GM20431 (cell line): ENCODE results near the gene SHROOM2.
"Not testable (repeated sequence)": the region's sequence is repeated elsewhere in the genome, so short reads cannot be mapped to it uniquely, and the experiment has no call there.

ENCODE experiments used
- in situ Hi-C: fragments of 300-500 bp; cut with MseI, MboI; formaldehyde crosslinking; loops from one replicate; pipeline ENCODE4 v1.15.0; 2020; ENCODE audit warnings: low sequenced_read_pairs; ENCODE audit not compliant: unreplicated experiment

The SHROOM2 gene

DNA sequence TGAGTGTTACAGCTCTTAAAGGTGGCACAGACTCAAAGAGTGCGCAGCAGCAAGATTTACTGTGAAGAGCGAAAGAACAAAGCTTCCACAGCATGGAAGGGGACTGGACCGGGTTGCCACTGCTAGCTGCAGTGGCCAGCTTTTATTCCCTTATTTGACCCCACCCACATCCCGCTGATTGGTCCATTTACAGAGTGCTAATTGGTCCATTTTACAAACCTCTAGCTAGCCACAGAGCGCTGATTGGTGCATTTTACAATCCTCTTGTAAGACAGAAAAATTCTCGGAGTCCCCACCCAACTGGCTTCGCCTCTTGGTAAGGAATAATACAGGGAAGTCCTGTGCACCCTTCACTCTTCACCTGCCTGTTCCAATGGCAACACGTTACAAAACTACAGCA, 1.9 kb upstream of the SHROOM2 start:
- in situ Hi-C loops: no loop called here

DNA sequence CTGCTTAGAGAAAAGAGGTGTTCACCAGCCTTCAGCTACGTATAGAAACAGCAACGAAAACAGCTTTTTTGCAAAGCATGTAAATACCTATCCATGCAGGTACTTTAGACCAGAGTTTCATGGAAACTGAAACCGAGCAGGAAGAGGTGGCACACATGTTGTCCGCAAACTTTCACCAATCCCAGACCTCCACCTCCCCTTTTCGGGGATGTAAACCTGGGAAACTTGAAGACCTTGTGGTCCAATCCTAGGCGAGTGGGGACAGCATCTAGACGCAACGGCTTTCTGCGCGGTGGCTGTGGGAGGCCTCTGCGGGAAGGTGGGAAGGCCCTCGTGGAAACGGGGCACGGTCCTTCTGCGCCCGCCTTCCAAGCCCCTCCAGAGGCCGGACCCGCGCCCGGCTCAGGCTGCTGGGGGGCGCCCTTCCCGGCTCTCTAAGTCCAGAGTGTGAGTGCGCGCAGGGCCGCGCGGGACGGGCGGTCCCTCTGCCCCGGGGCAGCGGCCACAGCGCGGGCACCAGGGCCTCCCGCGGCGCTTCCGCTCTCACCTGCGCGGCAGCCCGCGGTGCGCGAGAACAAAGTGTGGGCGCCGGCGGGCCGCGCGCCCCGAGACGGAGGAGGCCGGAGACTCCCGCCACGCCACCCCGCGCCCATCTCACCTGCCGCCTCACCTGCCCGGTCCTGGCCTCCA, 830 bp upstream of the SHROOM2 start:
- in situ Hi-C loops: no loop called here

- in situ Hi-C loops: no loop called here
These were observed 788 bp downstream of the SHROOM2 start for GRCh38 chrX:9786798-9787635.

DNA sequence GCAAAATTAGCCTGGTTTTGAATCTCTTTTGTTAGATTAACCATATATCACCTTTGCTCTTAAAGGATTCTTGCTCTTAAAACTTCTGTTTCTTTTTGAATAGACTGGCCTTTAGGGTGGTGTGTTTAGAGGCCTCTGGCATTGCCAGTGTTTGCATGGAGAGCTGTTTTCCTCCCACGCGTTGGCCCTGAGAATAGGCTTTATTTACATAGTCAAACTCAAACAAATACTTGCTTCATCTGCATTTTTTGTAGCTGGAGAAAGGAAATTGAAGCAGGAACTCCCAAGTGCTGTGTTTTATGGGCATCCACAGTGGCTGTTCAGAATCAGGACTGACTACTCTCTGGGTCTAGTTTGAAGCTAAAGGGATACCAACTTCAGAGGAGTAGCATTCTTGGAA, 2.7 kb downstream of the SHROOM2 start:
- in situ Hi-C loops: no loop called here

DNA sequence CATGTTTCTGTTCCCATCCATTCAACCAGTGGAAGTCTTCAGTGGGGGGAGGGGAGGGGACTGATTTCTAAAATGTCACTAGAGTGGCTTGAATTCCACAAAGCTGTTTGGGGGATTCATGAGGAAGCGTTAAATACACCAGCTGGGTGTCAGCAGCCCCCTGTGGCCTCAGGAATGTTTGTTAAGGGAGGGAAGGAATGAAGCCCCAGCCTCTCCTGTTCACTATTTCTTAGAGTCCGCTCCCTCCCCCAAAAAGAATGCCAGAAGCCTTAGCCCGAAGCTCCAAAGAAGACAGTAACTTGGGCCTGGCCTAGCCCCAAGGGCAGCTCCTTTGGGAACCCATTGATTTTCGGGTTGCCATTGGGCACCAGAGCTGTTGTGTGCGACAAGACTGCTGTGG, 3.3 kb downstream of the SHROOM2 start:
- in situ Hi-C loops: no loop called here

- in situ Hi-C loops: no loop called here
These were observed 4.6 kb downstream of the SHROOM2 start for GRCh38 chrX:9790866-9791265.

- in situ Hi-C loops: no loop called here
These were observed 8.3 kb downstream of the SHROOM2 start for GRCh38 chrX:9794495-9794894.

- in situ Hi-C loops: no loop called here
These were observed 11.4 kb downstream of the SHROOM2 start for GRCh38 chrX:9797384-9798360.

DNA sequence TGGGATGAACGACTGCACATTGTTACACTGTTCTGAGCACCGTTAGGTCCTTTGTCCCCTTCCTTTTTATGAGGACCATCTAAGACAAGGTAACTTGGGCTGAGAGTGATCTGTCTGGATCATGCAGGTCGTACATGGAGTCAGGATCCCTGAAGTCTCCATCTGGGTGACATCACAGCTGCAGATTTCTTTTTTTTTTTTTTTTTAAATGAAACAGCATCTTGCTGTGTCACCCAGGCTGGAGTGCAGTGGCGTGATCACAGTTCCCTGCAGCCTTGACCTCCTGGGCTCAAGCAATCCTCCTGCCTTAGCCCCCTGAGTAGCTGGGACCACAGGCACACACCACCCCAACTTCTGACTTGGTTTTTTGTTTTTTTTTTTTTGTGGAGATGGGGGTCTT, 16.5 kb downstream of the SHROOM2 start:
- in situ Hi-C loops: no loop called here

- in situ Hi-C loops: no loop called here
These were observed 18.2 kb downstream of the SHROOM2 start for GRCh38 chrX:9804444-9804843.

- in situ Hi-C loops: no loop called here
These were observed 19.7 kb downstream of the SHROOM2 start for GRCh38 chrX:9805956-9806355.

DNA sequence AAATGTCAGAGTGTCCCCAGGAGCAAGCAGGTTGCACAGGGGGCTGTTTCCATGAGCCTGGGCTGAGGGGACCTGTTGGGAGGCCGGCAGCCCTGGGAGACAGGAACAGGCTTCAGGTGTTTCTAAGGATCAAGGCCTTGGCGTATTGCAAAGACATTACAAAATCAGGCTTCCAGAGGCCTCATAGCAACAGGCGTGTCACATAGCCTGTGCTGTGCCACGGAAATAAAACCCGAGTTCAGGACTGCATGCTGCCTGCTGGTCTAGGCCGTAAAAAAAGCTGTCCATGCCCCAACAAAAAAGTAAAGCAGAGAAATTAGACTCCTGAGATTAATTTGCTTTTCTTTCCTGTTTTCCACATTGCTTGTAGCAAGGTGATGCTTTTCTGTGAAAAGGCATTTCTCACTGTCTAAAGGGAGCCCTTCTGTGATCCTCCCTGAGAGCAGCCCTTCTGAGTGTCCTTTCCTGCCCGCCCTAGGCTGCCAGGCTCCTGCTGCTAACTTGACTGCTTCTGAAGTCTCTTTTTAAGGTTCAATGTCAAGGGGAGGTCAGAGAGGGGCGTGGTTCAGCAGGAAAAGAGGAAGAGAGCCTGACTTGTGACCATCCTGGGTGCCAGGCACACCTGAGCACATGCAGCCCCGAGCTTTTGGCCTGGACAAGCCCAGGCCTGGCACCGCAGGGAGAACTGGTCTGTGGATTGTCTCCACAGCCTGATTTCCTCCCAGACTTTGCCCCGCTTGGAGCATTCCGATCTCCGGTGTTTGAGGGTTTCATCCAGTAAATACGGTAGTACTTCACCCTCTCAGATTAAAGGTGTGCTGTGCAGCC, 21.3 kb downstream of the SHROOM2 start:
- in situ Hi-C loops: no loop called here

GRCh38 chrX:9809876-9810275, 23.6 kb downstream of the SHROOM2 start:
- in situ Hi-C loops: not testable (repeated sequence)

DNA sequence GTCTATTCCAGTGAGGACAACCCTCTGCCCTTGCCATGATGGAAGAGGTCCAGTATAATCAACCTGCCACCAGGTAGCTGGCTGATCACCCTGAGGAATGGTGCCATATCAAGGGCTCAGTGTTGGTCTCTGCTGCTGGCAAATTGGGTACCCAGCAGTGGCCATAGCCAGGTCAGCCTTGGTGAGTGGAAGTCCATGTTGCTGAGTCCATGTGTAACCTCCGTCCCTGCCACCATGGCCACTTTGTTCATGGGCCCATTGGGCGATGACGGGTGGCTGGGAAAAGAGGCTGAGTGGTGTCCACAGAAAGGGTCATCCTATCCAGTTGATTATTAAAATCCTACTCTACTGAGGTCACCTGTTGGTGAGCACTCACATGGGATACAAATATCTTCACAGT, 24.9 kb downstream of the SHROOM2 start:
- in situ Hi-C loops: not testable (repeated sequence)

DNA sequence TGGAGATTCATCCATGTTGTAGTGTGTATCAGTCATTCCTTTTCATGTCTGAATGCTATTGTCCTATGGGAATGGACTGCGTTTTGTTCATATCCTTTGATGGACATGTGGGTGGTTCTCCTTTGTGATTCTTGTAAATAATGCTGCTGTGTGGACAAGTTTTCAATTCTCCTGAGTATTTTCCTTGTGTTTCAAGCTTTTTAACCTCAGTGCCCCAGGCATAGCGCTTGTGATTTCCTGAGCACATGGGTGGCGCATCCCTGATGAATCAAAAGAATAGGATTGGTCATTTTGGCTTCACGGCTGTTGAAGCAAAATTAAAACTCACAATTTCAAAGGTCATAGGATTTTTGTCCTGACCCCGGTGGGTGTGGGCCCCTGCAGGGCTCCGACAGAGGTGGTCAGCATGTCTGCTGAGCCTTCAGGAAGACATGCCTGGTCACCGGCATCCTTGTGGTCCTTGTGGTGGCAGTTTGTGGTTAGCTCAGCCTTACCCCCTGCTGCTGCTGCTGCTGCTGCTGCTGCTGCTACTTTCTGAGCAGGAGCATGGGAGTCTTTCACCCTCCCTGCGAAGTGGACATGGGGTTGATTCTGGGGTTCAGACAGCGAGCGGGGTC, 30.0 kb downstream of the SHROOM2 start:
- in situ Hi-C loops: no loop called here

DNA sequence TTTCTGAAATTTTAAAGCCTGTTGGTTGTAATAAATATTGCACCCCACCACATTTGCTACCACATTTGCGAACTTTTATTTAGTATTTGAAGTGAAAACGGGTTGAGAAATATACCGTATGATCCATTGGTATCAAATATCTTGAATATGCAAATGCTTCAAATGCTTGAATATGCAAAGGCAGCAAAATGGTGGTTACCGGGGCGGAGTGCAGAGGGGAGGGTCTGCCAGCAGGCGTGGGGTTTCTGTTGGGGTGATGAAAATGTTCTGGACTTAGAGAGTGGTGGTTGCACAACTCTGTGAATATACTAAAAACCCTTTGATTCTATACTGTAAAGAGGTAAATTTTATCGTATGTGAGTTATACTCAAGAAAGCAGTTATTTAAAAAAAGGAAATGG, 35.3 kb downstream of the SHROOM2 start:
- in situ Hi-C loops: no loop called here

GRCh38 chrX:9824554-9824953, 38.3 kb downstream of the SHROOM2 start:
- in situ Hi-C loops: no loop called here

DNA sequence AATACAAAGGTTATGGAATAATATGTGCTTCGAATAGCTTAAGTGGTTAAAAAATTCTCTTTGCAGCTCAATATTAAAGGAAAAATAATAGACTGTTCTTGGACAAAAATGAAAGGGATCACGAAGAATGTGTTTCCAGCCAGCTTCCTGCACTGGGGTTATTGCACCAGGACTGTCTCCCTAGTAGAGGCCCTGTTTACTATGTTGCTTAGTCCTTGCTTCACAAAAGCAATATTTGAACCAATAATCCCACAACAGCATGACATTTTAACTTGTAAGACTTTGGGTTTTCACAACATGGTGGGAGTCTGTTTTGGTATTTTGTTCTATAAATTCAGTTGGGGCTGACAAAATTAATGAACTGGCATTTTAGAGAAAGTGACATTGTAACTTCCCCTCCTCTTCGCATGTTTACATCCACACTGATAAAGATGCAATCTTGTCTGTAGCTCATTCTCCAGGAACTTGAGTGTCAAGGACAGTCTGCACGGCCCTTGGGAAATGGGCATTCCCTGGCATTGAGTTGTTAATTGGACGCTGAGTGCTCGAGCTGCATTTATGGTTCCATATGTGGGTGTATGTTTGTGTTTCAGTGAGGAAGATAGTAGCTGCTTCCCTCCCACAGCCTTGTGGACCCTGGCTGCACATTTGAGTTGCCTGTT, 39.0 kb downstream of the SHROOM2 start:
- in situ Hi-C loops: no loop called here

DNA sequence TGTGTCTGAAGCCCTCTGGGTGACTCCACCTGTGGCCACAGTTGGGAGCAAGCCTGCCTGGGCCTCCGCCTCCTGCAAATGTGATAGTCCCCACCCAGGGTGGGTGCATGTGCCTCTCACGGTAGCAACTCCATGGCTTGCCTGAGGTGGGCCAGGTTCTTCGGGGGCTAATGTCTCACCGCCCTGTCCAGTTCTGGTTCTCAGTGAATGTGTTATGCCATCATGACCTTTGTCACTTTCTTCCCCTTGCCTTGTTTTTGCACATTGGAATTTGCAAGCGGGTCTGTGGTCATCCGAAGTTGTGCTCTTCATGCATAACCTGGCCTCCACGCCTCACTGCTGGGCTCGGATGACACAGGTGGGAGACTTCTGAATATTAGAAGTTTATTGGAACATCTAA, 39.7 kb downstream of the SHROOM2 start:
- in situ Hi-C loops: no loop called here
